H1 (cell line): ENCODE measurements around the gene CUX1. TPM values are rescaled to one million over a fixed set of nuclear protein-coding genes. Genes with fewer than 3 reads are reported as not detected.

Source experiments
- CTCF ChIA-PET: fragments of 300-600 bp; sonication (Branson Sonifier 250); formaldehyde crosslinking; loops from one replicate; lab custom pipeline; 2021; ENCODE audit not compliant: partially characterized antibody; lab: Charles Lee
- POLR2A ChIA-PET: fragments of 300-600 bp; sonication (Branson Sonifier 250); formaldehyde crosslinking; loops from one replicate; lab custom pipeline; 2021; ENCODE audit warnings: inconsistent platforms; ENCODE audit not compliant: partially characterized antibody; lab: Charles Lee
- DNase-seq, 2 experiments: peaks; one replicate each; pipeline versions ENCODE4 v3.0.0 to v3.0.0-alpha.2; 2010 to 2022; ENCODE audit warnings: low spot score in 2 of 2, low read depth in 1 of 2, mixed read lengths in 1 of 2
- FAIRE-seq: peaks from 2 replicates; lab custom pipeline; 2011; peaks lifted over from hg19 to GRCh38; lab: Jason Lieb, UNC
- H2AFZ ChIP-seq: 2 replicates; pipeline ENCODE4 v1.8.1; 2012; ENCODE audit warnings: low read length, inconsistent platforms
- H2AK5ac ChIP-seq: 2 replicates; pipeline ENCODE4 v1.6.1; 2013; ENCODE audit warnings: low read depth, low read length
- H2BK120ac ChIP-seq: replicated peaks from 2 replicates; pipeline ENCODE3; 2013; ENCODE audit warnings: low read depth, low read length, inconsistent platforms
- H2BK12ac ChIP-seq: 2 replicates; pipeline ENCODE4 v1.6.1; 2013; ENCODE audit warnings: low read depth, low read length
- H2BK15ac ChIP-seq: 2 replicates; pipeline ENCODE4 v1.6.1; 2013; ENCODE audit warnings: low read length
- H2BK20ac ChIP-seq: 2 replicates; pipeline ENCODE4 v1.6.1; 2013; ENCODE audit warnings: low read length
- H2BK5ac ChIP-seq: 2 replicates; pipeline ENCODE4 v1.6.1; 2013; ENCODE audit warnings: low read depth, low read length
- H3K14ac ChIP-seq: 2 replicates; pipeline ENCODE4 v1.6.1; 2013; ENCODE audit warnings: inconsistent platforms; ENCODE audit not compliant: insufficient read length
- H3K18ac ChIP-seq: 2 replicates; pipeline ENCODE4 v1.6.1; 2013; ENCODE audit warnings: low read length; ENCODE audit errors: extremely low read depth
- H3K23ac ChIP-seq: 2 replicates; pipeline ENCODE4 v1.6.1; 2013; ENCODE audit warnings: inconsistent platforms; ENCODE audit not compliant: insufficient read length
- H3K23me2 ChIP-seq: 2 replicates; pipeline ENCODE4 v1.6.1; 2013; ENCODE audit warnings: low read depth, low read length
- H3K27ac ChIP-seq: 2 replicates; pipeline ENCODE4 v1.6.1; 2011; ENCODE audit warnings: low read depth, low read length, inconsistent platforms
- H3K27me3 ChIP-seq, 4 experiments: replicated peaks in 1 of 4; 1 replicate in 1 of 4; 2 replicates in 3 of 4; pipeline versions ENCODE4 v1.6.1 to v1.8.1; 2011 to 2013; ENCODE audit warnings: low read length in 3 of 4, mild to moderate bottlenecking in 3 of 4, inconsistent platforms in 2 of 4, mixed read lengths in 2 of 4, moderate library complexity in 1 of 4; ENCODE audit not compliant: control insufficient read depth in 3 of 4, insufficient read depth in 3 of 4; ENCODE audit errors: extremely low read depth in 1 of 4
- H3K36me3 ChIP-seq, 4 experiments: 2 replicates each; pipeline versions ENCODE4 v1.6.1 to v1.8.1; 2011 to 2013; ENCODE audit warnings: mild to moderate bottlenecking in 4 of 4, low read length in 3 of 4, moderate library complexity in 2 of 4, control low read depth in 1 of 4, inconsistent platforms in 1 of 4; ENCODE audit not compliant: insufficient read depth in 4 of 4, control insufficient read depth in 2 of 4
- H3K4ac ChIP-seq: replicated peaks from 2 replicates; pipeline ENCODE3; 2013; ENCODE audit warnings: low read length, low read depth, mixed read lengths, inconsistent platforms; ENCODE audit not compliant: insufficient read length
- H3K4me1 ChIP-seq, 4 experiments: replicated peaks in 1 of 4; 1 replicate in 1 of 4; 2 replicates in 3 of 4; pipeline versions ENCODE4 v1.6.1 to v1.8.1; 2011 to 2013; ENCODE audit warnings: low read length in 3 of 4, inconsistent platforms in 2 of 4, mixed read lengths in 1 of 4; ENCODE audit not compliant: insufficient read depth in 4 of 4, control insufficient read depth in 3 of 4
- H3K4me2 ChIP-seq, 2 experiments: 2 replicates each; pipeline versions ENCODE4 v1.6.1 to v1.8.1; 2011 to 2013; ENCODE audit warnings: low read depth in 2 of 2, low read length in 2 of 2, control low read depth in 1 of 2, inconsistent platforms in 1 of 2, mild to moderate bottlenecking in 1 of 2; ENCODE audit not compliant: insufficient read depth in 1 of 2
- H3K4me3 ChIP-seq, 4 experiments: fragments of 200-600, 300-600 bp in 1 of 4; sonication (generic), shearing (Covaris generic), sonication (Bioruptor Twin) in 1 of 4; 2 replicates each; pipeline versions ENCODE4 v1.5.1 to v1.8.1; 2011 to 2016; ENCODE audit warnings: low read length in 4 of 4, low read depth in 3 of 4, control low read depth in 2 of 4, inconsistent platforms in 2 of 4, mild to moderate bottlenecking in 2 of 4, mixed read lengths in 1 of 4, moderate library complexity in 1 of 4; ENCODE audit not compliant: insufficient read depth in 2 of 4; ENCODE audit errors: extremely low read depth in 1 of 4
- H3K56ac ChIP-seq: replicated peaks from 2 replicates; pipeline ENCODE3; 2013; ENCODE audit warnings: low read depth, mild to moderate bottlenecking, mixed read lengths, low read length, inconsistent platforms; ENCODE audit not compliant: insufficient read length
- H3K79me1 ChIP-seq: 2 replicates; pipeline ENCODE4 v1.6.1; 2013; ENCODE audit warnings: low read depth, low read length, control low read depth
- H3K79me2 ChIP-seq, 2 experiments: 2 replicates each; pipeline versions ENCODE4 v1.6.1 to v1.8.1; 2012 to 2013; ENCODE audit warnings: low read length in 2 of 2, mild to moderate bottlenecking in 2 of 2, inconsistent platforms in 1 of 2; ENCODE audit not compliant: insufficient read depth in 2 of 2, control insufficient read depth in 1 of 2
- H3K9ac ChIP-seq, 4 experiments: replicated peaks in 1 of 4; 1 replicate in 1 of 4; 2 replicates in 3 of 4; pipeline versions ENCODE4 v1.6.1 to v1.8.1; 2011 to 2013; ENCODE audit warnings: low read depth in 3 of 4, low read length in 3 of 4, control low read depth in 2 of 4, mild to moderate bottlenecking in 2 of 4, moderate library complexity in 2 of 4, inconsistent platforms in 1 of 4; ENCODE audit errors: extremely low read depth in 1 of 4
- H3K9me3 ChIP-seq, 2 experiments: 2 replicates each; pipeline versions ENCODE4 v1.6.1 to v1.8.1; 2012 to 2013; ENCODE audit warnings: mild to moderate bottlenecking in 2 of 2, moderate library complexity in 2 of 2, control low read depth in 1 of 2, inconsistent platforms in 1 of 2, low read depth in 1 of 2, low read length in 1 of 2, mixed read lengths in 1 of 2; ENCODE audit not compliant: insufficient read depth in 2 of 2
- H4K20me1 ChIP-seq, 2 experiments: replicated peaks in 1 of 2; 2 replicates each; pipeline versions ENCODE3 to v1.8.1; 2011 to 2013; ENCODE audit warnings: inconsistent platforms in 2 of 2, low read length in 2 of 2, mild to moderate bottlenecking in 1 of 2; ENCODE audit not compliant: insufficient read depth in 2 of 2, control insufficient read depth in 1 of 2
- H4K5ac ChIP-seq: 2 replicates; pipeline ENCODE4 v1.6.1; 2013; ENCODE audit warnings: low read length, low read depth, mixed read lengths, inconsistent platforms; ENCODE audit not compliant: insufficient read length
- H4K8ac ChIP-seq: 2 replicates; pipeline ENCODE4 v1.8.0; 2013; ENCODE audit warnings: mild to moderate bottlenecking, moderate library complexity, low read length, inconsistent platforms; ENCODE audit not compliant: insufficient read depth; ENCODE audit errors: extremely low read depth
- H4K91ac ChIP-seq: replicated peaks from 2 replicates; pipeline ENCODE3; 2013; ENCODE audit warnings: low read length, mixed read lengths, inconsistent platforms; ENCODE audit not compliant: insufficient read length
- RAD21 ChIP-seq, 2 experiments: IDR thresholded peaks in 1 of 2; conservative IDR thresholded peaks in 1 of 2; 2 replicates each; pipeline ENCODE4 v1.6.1; 2011; ENCODE audit warnings: low read depth in 2 of 2, low read length in 2 of 2, improper control_type of control experiment in 1 of 2, inconsistent platforms in 1 of 2, mild to moderate bottlenecking in 1 of 2, moderate library complexity in 1 of 2
- SRF ChIP-seq: IDR thresholded peaks from 2 replicates; pipeline ENCODE4 v1.6.1; 2011; ENCODE audit warnings: mild to moderate bottlenecking, low read depth, low read length, moderate library complexity
- WGBS, 2 experiments: shearing (Covaris generic) in 1 of 2; methylation state at CpG; one replicate each; pipeline versions ENCODE4 v1.1.6 to v1.1.7; 2013 to 2015; ENCODE audit warnings: low lambda C conversion rate in 2 of 2, mixed read lengths in 2 of 2, inconsistent platforms in 1 of 2, low coverage in 1 of 2, missing lambda C conversion rate in 1 of 2; ENCODE audit not compliant: insufficient replicate concordance in 2 of 2, insufficient coverage in 1 of 2, insufficient read length in 1 of 2; ENCODE audit errors: extremely low coverage in 1 of 2, missing lambda C conversion rate in 1 of 2; 5-methylcytosine and 5-hydroxymethylcytosine counted together
- polyA plus RNA-seq, 7 experiments: library from polyadenylated mRNA; depleted of rRNA in 3 of 7; stranded (reverse) in 5 of 7; unstranded in 2 of 7; fragments of >200 nt in 5 of 7; fragments of 200-250 nt in 2 of 7; gene quantifications; 1 replicate in 5 of 7; 2 replicates in 1 of 7; 4 replicates in 1 of 7; pipeline versions ENCODE4 v1.2.1 to v1.2.3, GENCODE V29; 2011 to 2013; ENCODE audit warnings: missing spikeins in 2 of 7, mixed read lengths in 2 of 7
- total RNA-seq: library from RNA; stranded (reverse); fragmentation: NEBNext Ultra II Directional; extraction: Animal tissue kit (Norgen Biotek cat#: 25700); gene quantifications from 2 replicates; pipeline ENCODE4 v1.2.1, GENCODE V29; 2021

Gene CUX1
- total and polyA plus RNA-seq, 2 of the 8 experiments (the other 6 are each of a cell fraction or from before 2014, with no cell fraction given) = 21.6 to 65.9 TPM

DNA sequence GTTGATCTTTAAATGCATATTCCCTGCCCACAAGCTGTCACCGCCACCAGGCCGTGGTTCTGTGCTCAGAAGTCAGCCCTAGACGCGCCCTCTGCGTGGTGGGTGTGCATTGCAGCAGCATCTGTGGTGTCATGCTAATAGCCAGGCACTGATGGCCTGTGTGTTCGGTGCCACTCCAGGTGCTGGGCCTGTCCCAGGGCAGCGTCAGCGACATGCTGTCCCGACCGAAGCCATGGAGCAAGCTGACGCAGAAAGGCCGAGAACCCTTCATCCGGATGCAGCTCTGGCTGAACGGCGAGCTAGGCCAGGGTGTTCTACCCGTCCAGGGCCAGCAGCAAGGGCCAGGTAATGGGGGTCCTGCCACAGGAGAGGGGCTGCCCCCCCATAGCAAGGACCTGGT, 386.8 kb downstream of the CUX1 start:
- no peak overlapping the region for H4K5ac ChIP-seq
- H3K23ac ChIP-seq = no peak overlapping the region
- no peak overlapping the region for H4K91ac ChIP-seq
- H3K4ac ChIP-seq = no peak overlapping the region
- H3K9ac ChIP-seq = no peak overlapping the region
- H2BK5ac ChIP-seq = no peak overlapping the region
- H3K79me2 ChIP-seq = no peaks in the 10 kb centered on the region
- H3K27ac ChIP-seq = no peak overlapping the region
- no peak overlapping the region for H3K56ac ChIP-seq
- no peak for FAIRE-seq
- CTCF ChIA-PET = interaction anchor here (1.0 to 1.8 kb wide), 4 partner anchors 10 to 45 kb away, joined by 3 to 9 read pairs (median 4); no protein-coding TSS in a partner anchor
- H3K4me1 ChIP-seq = no peaks in the 10 kb centered on the region; a peak in 1 of 7 replicates
- WGBS, 2 experiments = 98% methylated on average over 10 of the region's 16 CpGs; no CpG with 5 or more reads in 1 of the 2 experiments
- TF ChIP-seq RAD21 (IDR thresholded peaks at IDR 0.05 in 1 of 2, conservative IDR thresholded peaks at IDR 0.05 in 1 of 2; ENCODE audit: low read depth in 2 of 2, low read length in 2 of 2) = no peak
- TF ChIP-seq SRF = no peak
- H2BK20ac ChIP-seq = no peak overlapping the region
- H3K18ac ChIP-seq = no peak overlapping the region
- peaks cover 2% of the 10 kb centered on the region in 2 experiments for H4K20me1 ChIP-seq
- no peak overlapping the region for H3K14ac ChIP-seq
- H3K4me2 ChIP-seq = no peak overlapping the region
- H3K23me2 ChIP-seq = no peaks in the 10 kb centered on the region
- H2BK120ac ChIP-seq = no peak overlapping the region
- no peak overlapping the region for H4K8ac ChIP-seq
- H3K79me1 ChIP-seq = no peaks in the 10 kb centered on the region
- H2BK15ac ChIP-seq = no peak overlapping the region
- H3K4me3 ChIP-seq = no peak overlapping the region
- H2BK12ac ChIP-seq = no peak overlapping the region
- no peaks in the 10 kb centered on the region; a peak in 1 of 4 replicates for H3K9me3 ChIP-seq
- H3K36me3 ChIP-seq = peaks cover 4 to 43% (median 37%) of the 10 kb centered on the region in 4 experiments; a peak in 7 of 8 replicates
- H2AK5ac ChIP-seq = no peak overlapping the region
- POLR2A ChIA-PET = no interaction called here
- no peak for DNase-seq
- H2AFZ ChIP-seq = no peak overlapping the region
- H3K27me3 ChIP-seq = no peaks in the 10 kb centered on the region
